GM21515 (cell line): ENCODE data around the gene RPS6KA3.

Experiments used
- ATAC-seq: cut with Tn5 transposase; IDR thresholded peaks from one replicate; pipeline ENCODE4 v1.9.1; 2021; ENCODE audit not compliant: unreplicated experiment

RPS6KA3 gene

GRCh38 chrX:20111271-20111670, 155.4 kb downstream of the RPS6KA3 start:
- no peak for ATAC-seq

GRCh38 chrX:20101934-20102581, 164.7 kb downstream of the RPS6KA3 start:
- no peak for ATAC-seq
